Activated T-helper 1 cell treated with anti-CD3 and anti-CD28 coated beads, Interleukin-12 subunit alpha, Interleukin-12 subunit beta, Interleukin-2, Interleukin-4 antibody, amounts not matched to agents 30 ng/mL and 10 ng/mL and 1 ng/mL, durations not matched to agents 14 hours and 24 hours and 36 hours (primary cell): ENCODE measurements around the gene PSME4. TPM values are rescaled to one million over a fixed set of nuclear protein-coding genes. Genes with fewer than 3 reads are reported as not detected.

Experiments
- DNase-seq: peaks from one replicate; pipeline ENCODE4 v3.0.0; 2021; ENCODE audit warnings: low spot score
- H3K27ac Mint-ChIP-seq: one replicate; pipeline ENCODE4 v1.8.0; 2021; ENCODE audit warnings: mild to moderate bottlenecking, mixed read lengths
- H3K27me3 Mint-ChIP-seq: one replicate; pipeline ENCODE4 v1.8.0; 2022; ENCODE audit warnings: mild to moderate bottlenecking, moderate library complexity, mixed read lengths; ENCODE audit not compliant: insufficient read depth
- H3K36me3 Mint-ChIP-seq: one replicate; pipeline ENCODE4 v1.8.0; 2021; ENCODE audit warnings: low read depth, mixed read lengths
- H3K4me1 Mint-ChIP-seq: one replicate; pipeline ENCODE4 v1.8.0; 2021; ENCODE audit warnings: low read depth, mixed read lengths
- H3K4me3 Mint-ChIP-seq: one replicate; pipeline ENCODE4 v1.8.0; 2021; ENCODE audit warnings: mild to moderate bottlenecking, moderate library complexity, mixed read lengths
- H3K9me3 Mint-ChIP-seq: one replicate; pipeline ENCODE4 v1.8.0; 2021; ENCODE audit warnings: mixed read lengths
- intact Hi-C: fragments of 100-400 bp; cut with micrococcal nuclease; formaldehyde crosslinking; loops from one replicate; pipeline ENCODE4 v1.15.1; 2024
- total RNA-seq: library from RNA; stranded (reverse); gene quantifications from 2 replicates; pipeline ENCODE4 v1.2.3, GENCODE V29; 2022

The PSME4 gene
- total RNA-seq, 1 donor from 2014 or later, result 59.7 TPM

DNA sequence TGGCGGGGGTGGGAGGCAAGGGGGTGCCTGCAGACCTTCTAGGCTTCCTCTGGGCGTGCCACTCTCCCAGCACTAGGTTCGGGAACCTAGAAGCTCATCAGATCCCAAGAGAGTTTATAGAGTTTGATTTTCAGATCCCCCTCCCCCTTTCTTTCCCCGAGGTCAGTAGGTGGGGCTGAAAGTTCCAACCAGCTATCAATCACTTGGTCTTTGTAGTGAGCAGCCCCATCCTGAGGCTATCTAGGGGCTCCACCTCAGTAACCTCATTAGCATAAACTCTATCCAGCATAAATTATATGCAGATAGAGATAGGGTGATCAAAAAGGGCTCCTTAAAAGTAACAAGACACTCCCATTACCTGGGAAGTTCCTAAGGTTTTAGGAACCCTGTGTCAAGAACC lies 151.2 kb downstream of the PSME4 start:
- no peak for DNase-seq
- intact Hi-C loops, result no loop called here
- Mint-ChIP-seq H3K27me3 (no peaks in the 10 kb centered on the region), H3K36me3 (peaks cover 32% of the 10 kb centered on the region), H3K9me3 (no peaks in the 10 kb centered on the region), H3K4me1 (no peaks in the 10 kb centered on the region), H3K27ac (no peak overlapping the region), H3K4me3 (no peak overlapping the region)

DNA sequence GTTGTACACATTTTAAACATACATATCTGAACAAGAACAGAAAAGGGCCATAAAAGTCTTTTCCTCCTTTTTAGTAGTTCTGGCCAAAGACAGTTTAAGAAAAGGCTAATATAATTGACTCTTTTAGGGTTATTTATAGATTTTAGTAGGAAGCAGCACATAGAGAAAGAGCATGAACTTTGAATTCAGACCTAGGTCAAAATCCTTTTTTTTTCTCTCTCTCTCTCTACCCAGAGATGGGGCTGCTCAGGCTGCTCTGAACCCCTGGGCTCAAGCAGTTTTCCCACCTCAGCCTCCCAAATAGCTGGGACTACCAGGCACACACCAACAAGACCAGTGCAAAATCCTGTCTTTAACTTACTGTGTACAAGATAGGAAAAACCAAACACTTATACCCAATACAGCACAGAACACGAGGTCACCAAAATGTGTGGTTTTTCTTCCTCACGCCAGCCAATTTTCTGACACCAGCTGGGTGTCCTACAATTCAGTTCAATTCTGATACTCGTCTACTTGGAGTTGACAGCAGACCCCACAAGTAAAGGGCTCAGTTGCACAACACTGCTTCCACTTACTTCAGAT lies 151.8 kb downstream of the PSME4 start:
- no peak overlapping the region for H3K27ac Mint-ChIP-seq
- no peaks in the 10 kb centered on the region for H3K4me1 Mint-ChIP-seq
- no peaks in the 10 kb centered on the region for H3K9me3 Mint-ChIP-seq
- no peak overlapping the region for H3K4me3 Mint-ChIP-seq
- DNase-seq, result no peak
- no peaks in the 10 kb centered on the region for H3K27me3 Mint-ChIP-seq
- intact Hi-C loops, result no loop called here
- H3K36me3 Mint-ChIP-seq, result peaks cover 32% of the 10 kb centered on the region

Other genes starting within 250 kb of the PSME4 start
- gene CHAC2, start 203.2 kb downstream of the PSME4 start, total RNA-seq, result 24.1 and 25.6 TPM in 2 replicates
- 18.6 and 21.5 TPM in 2 replicates for gene ASB3, start 184.0 kb downstream of the PSME4 start, total RNA-seq
- gene ERLEC1, start 183.9 kb downstream of the PSME4 start, total RNA-seq, result 28.4 and 29.6 TPM in 2 replicates
- 3.7 TPM in 2 replicates for gene GPR75, start 111.0 kb downstream of the PSME4 start, total RNA-seq
- gene ACYP2, start 144.6 kb upstream of the PSME4 start, total RNA-seq, result 5.2 and 5.9 TPM in 2 replicates